CD14-positive monocyte (primary cell): Measurements from ENCODE around the gene CNPY1. TPM values are rescaled to one million over a fixed set of nuclear protein-coding genes. Genes with fewer than 3 reads are reported as not detected.

Experiments
- DNase-seq, 3 donors: peaks; one replicate each; pipeline ENCODE4 v3.0.0-alpha.2; 2011 to 2022
- H2AFZ ChIP-seq: 2 replicates; pipeline ENCODE4 v1.6.0; 2012; ENCODE audit warnings: mild to moderate bottlenecking, low read depth, low read length, inconsistent platforms; ENCODE audit not compliant: insufficient read depth, poor library complexity, severe bottlenecking
- H3K27ac ChIP-seq, 2 donors: 1 replicate in 1 of 2; 2 replicates in 1 of 2; pipeline ENCODE4 v1.5.1; 2012 to 2013; ENCODE audit warnings: low read length in 2 of 2, control low read depth in 1 of 2, inconsistent platforms in 1 of 2, low read depth in 1 of 2, mild to moderate bottlenecking in 1 of 2
- H3K27me3 ChIP-seq, 2 donors: one replicate each; pipeline versions ENCODE4 v1.6.0 to v1.6.1; 2011 to 2013; ENCODE audit warnings: low read length in 2 of 2; ENCODE audit not compliant: control insufficient read depth in 2 of 2, insufficient read depth in 2 of 2
- H3K36me3 ChIP-seq, 2 donors: replicated peaks in 1 of 2; 1 replicate in 1 of 2; 2 replicates in 1 of 2; pipeline versions ENCODE4 v1.5.1 to v1.6.1; 2012 to 2013; ENCODE audit warnings: low read length in 2 of 2, control low read depth in 1 of 2, inconsistent platforms in 1 of 2, mild to moderate bottlenecking in 1 of 2; ENCODE audit not compliant: insufficient read depth in 2 of 2, control insufficient read depth in 1 of 2
- H3K4me1 ChIP-seq, 2 donors: 1 replicate in 1 of 2; 2 replicates in 1 of 2; pipeline versions ENCODE4 v1.5.1 to v1.6.1; 2012 to 2013; ENCODE audit warnings: low read length in 2 of 2, control low read depth in 1 of 2, inconsistent platforms in 1 of 2, mild to moderate bottlenecking in 1 of 2, moderate library complexity in 1 of 2; ENCODE audit not compliant: insufficient read depth in 2 of 2, control insufficient read depth in 1 of 2
- H3K4me2 ChIP-seq: replicated peaks from 2 replicates; pipeline ENCODE3; 2012; ENCODE audit warnings: low read length, moderate library complexity, mild to moderate bottlenecking; ENCODE audit not compliant: poor library complexity, severe bottlenecking; ENCODE audit errors: extremely low read depth
- H3K4me3 ChIP-seq, 3 experiments: fragments of 200-600 bp in 1 of 3; sonication (generic) in 1 of 3; replicated peaks in 1 of 3; 1 replicate in 2 of 3; 2 replicates in 1 of 3; pipeline ENCODE4 v1.5.1; 2011 to 2013; ENCODE audit warnings: low read length in 3 of 3, mild to moderate bottlenecking in 3 of 3, control low read depth in 2 of 3, low read depth in 2 of 3, inconsistent platforms in 1 of 3, moderate library complexity in 1 of 3
- H3K79me2 ChIP-seq: 2 replicates; pipeline ENCODE4 v1.6.0; 2012; ENCODE audit warnings: mild to moderate bottlenecking, control low read depth, inconsistent platforms, low read length, moderate library complexity; ENCODE audit not compliant: insufficient read depth
- H3K9ac ChIP-seq: 2 replicates; pipeline ENCODE4 v1.6.0; 2017; ENCODE audit warnings: low read length, mild to moderate bottlenecking; ENCODE audit not compliant: insufficient read depth, poor library complexity, severe bottlenecking
- H3K9me3 ChIP-seq, 2 donors: replicated peaks in 1 of 2; 1 replicate in 1 of 2; 2 replicates in 1 of 2; pipeline versions ENCODE4 v1.5.1 to v1.6.1; 2012 to 2013; ENCODE audit warnings: low read length in 2 of 2, control low read depth in 1 of 2; ENCODE audit not compliant: control insufficient read depth in 1 of 2, insufficient read depth in 1 of 2
- H4K20me1 ChIP-seq: 2 replicates; pipeline ENCODE4 v1.6.0; 2012; ENCODE audit warnings: mild to moderate bottlenecking, low read length, control low read depth, moderate library complexity; ENCODE audit not compliant: insufficient read depth
- H3K27ac Mint-ChIP-seq, 7 donors: one replicate each; pipeline ENCODE4 v1.8.0; 2020; ENCODE audit warnings: mild to moderate bottlenecking in 7 of 7, mixed read lengths in 7 of 7, moderate library complexity in 6 of 7, inconsistent platforms in 2 of 7
- H3K27me3 Mint-ChIP-seq, 3 donors: one replicate each; pipeline ENCODE4 v1.8.0; 2021 to 2022; ENCODE audit warnings: low read depth in 3 of 3, mild to moderate bottlenecking in 3 of 3, mixed read lengths in 3 of 3, moderate library complexity in 3 of 3, inconsistent platforms in 1 of 3
- H3K36me3 Mint-ChIP-seq, 2 donors: one replicate each; pipeline ENCODE4 v1.8.0; 2020; ENCODE audit warnings: mixed read lengths in 2 of 2, inconsistent platforms in 1 of 2, mild to moderate bottlenecking in 1 of 2
- H3K4me1 Mint-ChIP-seq: one replicate; pipeline ENCODE4 v1.8.0; 2020; ENCODE audit warnings: mild to moderate bottlenecking, mixed read lengths
- H3K4me3 Mint-ChIP-seq, 2 donors: one replicate each; pipeline ENCODE4 v1.8.0; 2020; ENCODE audit warnings: mild to moderate bottlenecking in 2 of 2, mixed read lengths in 2 of 2, moderate library complexity in 1 of 2
- H3K9me3 Mint-ChIP-seq, 7 donors: one replicate each; pipeline ENCODE4 v1.8.0; 2020 to 2022; ENCODE audit warnings: mixed read lengths in 7 of 7, mild to moderate bottlenecking in 6 of 7, moderate library complexity in 6 of 7, inconsistent platforms in 2 of 7
- WGBS: methylation state at CpG from one replicate; pipeline ENCODE4 v1.1.5; 2013; ENCODE audit warnings: missing lambda C conversion rate; ENCODE audit not compliant: insufficient coverage; 5-methylcytosine and 5-hydroxymethylcytosine counted together
- intact Hi-C, 2 donors: fragments of 100-400 bp; cut with micrococcal nuclease; formaldehyde crosslinking; loops; one replicate each; pipeline versions ENCODE4 v1.15.0 to v1.15.1; 2023
- polyA plus RNA-seq, 3 donors: library from polyadenylated mRNA; depleted of rRNA in 1 of 3; unstranded in 2 of 3; stranded (reverse) in 1 of 3; fragments of 300-500 nt in 2 of 3; fragments of >200 nt in 1 of 3; fragmentation: Illumina TruSeq in 2 of 3; gene quantifications; 1 replicate in 2 of 3; 2 replicates in 1 of 3; pipeline ENCODE4 v1.2.3, GENCODE V29; 2012 to 2021
- TF ChIP-seq, protein P1 (sequence below): fragments of 200-600 bp; IDR thresholded peaks from one replicate; pipeline ENCODE4 v1.8.0; 2022; ENCODE audit warnings: antibody characterized with exemption, mild to moderate bottlenecking

The CNPY1 gene
- polyA plus RNA-seq, 3 donors, result not detected

DNA sequence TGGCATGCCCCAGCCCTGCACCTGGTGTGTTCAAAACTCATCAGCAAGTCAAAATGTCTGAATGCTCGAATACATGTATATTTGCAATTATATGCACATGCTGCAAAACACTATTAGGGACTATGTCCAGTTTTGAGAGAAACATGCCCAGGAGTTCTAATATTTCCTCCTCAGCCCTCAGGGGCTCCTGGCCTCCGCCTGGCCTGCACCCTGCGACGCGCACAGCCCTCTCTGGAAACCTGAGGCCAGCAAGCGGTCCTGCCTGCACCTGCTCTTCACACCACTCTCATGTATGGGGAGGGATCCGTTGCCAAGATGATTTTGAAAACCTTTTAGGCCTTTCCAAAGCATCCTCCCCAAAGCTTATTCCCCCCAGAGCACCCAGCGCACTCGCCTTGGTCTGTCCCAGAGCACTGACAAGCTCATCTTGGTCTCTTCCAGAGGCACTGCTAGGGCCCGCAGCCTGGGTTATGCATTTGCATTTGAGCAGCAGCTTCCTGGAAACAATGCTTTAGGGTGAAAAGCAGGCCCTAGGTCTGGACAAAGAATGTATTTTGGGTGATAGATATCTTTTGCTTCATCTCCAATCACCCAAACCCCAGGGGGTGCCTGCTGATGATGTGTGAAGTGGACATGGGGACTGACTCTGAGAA, 22.6 kb upstream of the CNPY1 start:
- no peaks in the 10 kb centered on the region for H3K27me3 ChIP-seq
- H2AFZ ChIP-seq, result no peak overlapping the region
- Mint-ChIP-seq H3K9me3 (peaks cover 0 to 4% (median 0%) of the 10 kb centered on the region in 7 donors), H3K4me3 (no peak overlapping the region), H3K27ac (no peak overlapping the region), H3K36me3 (no peaks in the 10 kb centered on the region), H3K4me1 (peaks cover 9% of the 10 kb centered on the region), H3K27me3 (peaks cover 0 to 30% (median 11%) of the 10 kb centered on the region in 3 donors)
- no peak overlapping the region for H3K27ac ChIP-seq
- H3K4me3 ChIP-seq, result no peak overlapping the region
- WGBS, result 77% methylated on average over 3 of the region's 10 CpGs
- no peaks in the 10 kb centered on the region for H3K36me3 ChIP-seq
- no peak overlapping the region for H3K9ac ChIP-seq
- H4K20me1 ChIP-seq, result no peaks in the 10 kb centered on the region
- no peaks in the 10 kb centered on the region for H3K9me3 ChIP-seq
- no peak overlapping the region for H3K4me2 ChIP-seq
- no peaks in the 10 kb centered on the region for H3K79me2 ChIP-seq
- no peak for DNase-seq
- H3K4me1 ChIP-seq, result no peaks in the 10 kb centered on the region
- TF ChIP-seq, protein P1, sequence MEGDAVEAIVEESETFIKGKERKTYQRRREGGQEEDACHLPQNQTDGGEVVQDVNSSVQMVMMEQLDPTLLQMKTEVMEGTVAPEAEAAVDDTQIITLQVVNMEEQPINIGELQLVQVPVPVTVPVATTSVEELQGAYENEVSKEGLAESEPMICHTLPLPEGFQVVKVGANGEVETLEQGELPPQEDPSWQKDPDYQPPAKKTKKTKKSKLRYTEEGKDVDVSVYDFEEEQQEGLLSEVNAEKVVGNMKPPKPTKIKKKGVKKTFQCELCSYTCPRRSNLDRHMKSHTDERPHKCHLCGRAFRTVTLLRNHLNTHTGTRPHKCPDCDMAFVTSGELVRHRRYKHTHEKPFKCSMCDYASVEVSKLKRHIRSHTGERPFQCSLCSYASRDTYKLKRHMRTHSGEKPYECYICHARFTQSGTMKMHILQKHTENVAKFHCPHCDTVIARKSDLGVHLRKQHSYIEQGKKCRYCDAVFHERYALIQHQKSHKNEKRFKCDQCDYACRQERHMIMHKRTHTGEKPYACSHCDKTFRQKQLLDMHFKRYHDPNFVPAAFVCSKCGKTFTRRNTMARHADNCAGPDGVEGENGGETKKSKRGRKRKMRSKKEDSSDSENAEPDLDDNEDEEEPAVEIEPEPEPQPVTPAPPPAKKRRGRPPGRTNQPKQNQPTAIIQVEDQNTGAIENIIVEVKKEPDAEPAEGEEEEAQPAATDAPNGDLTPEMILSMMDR, result no peak
- intact Hi-C loops, result no loop called here

DNA sequence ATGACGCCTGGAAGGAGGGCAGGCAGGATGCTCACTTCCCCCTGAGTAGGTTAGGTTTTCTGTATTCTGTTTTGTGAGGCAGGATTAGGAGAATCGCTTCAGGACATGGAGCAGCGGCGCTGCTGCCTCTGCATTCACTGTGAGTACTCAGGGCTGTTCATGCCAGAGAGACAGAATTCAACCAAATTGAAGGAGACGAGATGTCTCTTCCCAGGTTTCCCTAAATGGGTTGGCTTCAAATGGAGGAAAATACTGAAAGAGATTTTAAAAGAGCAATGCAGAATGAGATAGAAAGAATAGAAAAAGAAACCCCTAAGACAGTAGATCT, 21.9 kb upstream of the CNPY1 start:
- Histone ChIP-seq H3K27me3 (no peaks in the 10 kb centered on the region), H3K79me2 (no peaks in the 10 kb centered on the region), H3K4me2 (no peak overlapping the region), H3K4me1 (no peaks in the 10 kb centered on the region), H2AFZ (no peak overlapping the region), H4K20me1 (no peaks in the 10 kb centered on the region), H3K9me3 (no peaks in the 10 kb centered on the region), H3K4me3 (no peak overlapping the region), H3K9ac (no peak overlapping the region), H3K36me3 (no peaks in the 10 kb centered on the region), H3K27ac (no peak overlapping the region)
- intact Hi-C loops, result no loop called here
- TF ChIP-seq, protein P1, result no peak
- Mint-ChIP-seq H3K4me1 (peaks cover 9% of the 10 kb centered on the region), H3K4me3 (no peak overlapping the region), H3K36me3 (no peaks in the 10 kb centered on the region), H3K27ac (no peak overlapping the region), H3K9me3 (peaks cover 0 to 4% (median 0%) of the 10 kb centered on the region in 7 donors), H3K27me3 (peaks cover 0 to 31% (median 11%) of the 10 kb centered on the region in 3 donors)
- WGBS, result 73% methylated on average over 4 of the region's 5 CpGs
- no peak for DNase-seq
